K562 (cell line): Measurements from ENCODE around the gene RASL11A. TPM values are rescaled to one million over a fixed set of nuclear protein-coding genes. Genes with fewer than 3 reads are reported as not detected.
A peak's percentile ranks its signal among the peaks of the same experiment; 100 is the strongest.

Experiments used
- CREM ChIP-seq: IDR thresholded peaks from 2 replicates; pipeline ENCODE4 v1.6.1; 2014; ENCODE audit warnings: antibody characterized with exemption, low read depth
- E2F3 ChIP-seq: fragments of 250-450 bp; sonication (Bioruptor Pico); IDR thresholded peaks from 2 replicates; pipeline ENCODE4 v1.4.0; 2020; ENCODE audit warnings: mild to moderate bottlenecking
- HMGXB4 ChIP-seq: sonication (generic); formaldehyde crosslinking; IDR thresholded peaks from 2 replicates; pipeline ENCODE4 v1.8.1; 2023; ENCODE audit warnings: mild to moderate bottlenecking, missing genetic modification reagents
- ID3 ChIP-seq, 2 experiments: fragments of 250-450 bp in 1 of 2; fragments of 450-650 bp in 1 of 2; sonication (Bioruptor Pico) in 1 of 2; IDR thresholded peaks; 2 replicates each; pipeline versions ENCODE4 v1.6.1 to v1.8.0; 2016 to 2021; ENCODE audit warnings: mild to moderate bottlenecking in 2 of 2, moderate library complexity in 2 of 2, missing compliant biosample characterization in 1 of 2, missing genetic modification characterization in 1 of 2
- IFI16 ChIP-seq: fragments of 250-450 bp; sonication (Bioruptor Pico); IDR thresholded peaks from 2 replicates; pipeline ENCODE4 v2.1.2; 2022; ENCODE audit warnings: mild to moderate bottlenecking, inconsistent platforms
- KLF10 ChIP-seq: fragments of 250-450 bp; sonication (Bioruptor Pico); IDR thresholded peaks from 2 replicates; pipeline ENCODE4 v1.6.1; 2021; ENCODE audit warnings: matching md5 sums
- LCOR ChIP-seq: sonication (generic); formaldehyde crosslinking; IDR thresholded peaks from 2 replicates; pipeline ENCODE4 v1.8.0; 2022; ENCODE audit warnings: mild to moderate bottlenecking, missing genetic modification reagents
- MEF2A ChIP-seq: IDR thresholded peaks from 2 replicates; pipeline ENCODE4 v1.6.1; 2011; ENCODE audit warnings: low read depth, mild to moderate bottlenecking, low read length, moderate library complexity; ENCODE audit not compliant: control insufficient read depth
- MLLT1 ChIP-seq, 2 experiments: fragments of 450-650 bp; IDR thresholded peaks; 2 replicates each; pipeline ENCODE4 v1.6.1; 2016
- NFXL1 ChIP-seq: fragments of 450-650 bp; formaldehyde crosslinking; IDR thresholded peaks from 2 replicates; pipeline ENCODE4 v1.4.0; 2021; ENCODE audit warnings: mild to moderate bottlenecking
- PHF8 ChIP-seq: fragments of 200-600 bp; sonication (generic); IDR thresholded peaks from 2 replicates; pipeline ENCODE4 v1.6.1; 2012; ENCODE audit warnings: mixed run types, mild to moderate bottlenecking, inconsistent platforms, low read length, moderate library complexity, borderline replicate concordance
- POLR2G ChIP-seq: fragments of 200-400 bp; formaldehyde crosslinking; IDR thresholded peaks from 2 replicates; pipeline ENCODE4 v1.6.1; 2017; ENCODE audit warnings: low read depth, mild to moderate bottlenecking, antibody characterized with exemption, low read length, moderate library complexity
- SP1 ChIP-seq: sonication (generic); formaldehyde crosslinking; IDR thresholded peaks from 2 replicates; pipeline ENCODE4 v1.8.1; 2022; ENCODE audit warnings: mild to moderate bottlenecking, missing genetic modification reagents
- TBL1XR1 ChIP-seq, 2 experiments: IDR thresholded peaks; 2 replicates each; pipeline ENCODE4 v1.6.1; 2012; ENCODE audit warnings: improper control_type of control experiment in 2 of 2, low read length in 2 of 2, mild to moderate bottlenecking in 1 of 2
- TSC22D4 ChIP-seq: fragments of 450-650 bp; IDR thresholded peaks from 2 replicates; pipeline ENCODE4 v1.6.1; 2016; ENCODE audit warnings: missing genetic modification characterization, missing biosample characterization, control low read depth
- U2AF1 ChIP-seq: fragments of 200-400 bp; formaldehyde crosslinking; optimal IDR thresholded peaks from 2 replicates; pipeline ENCODE3; 2017; ENCODE audit warnings: mild to moderate bottlenecking, low read depth, low read length, moderate library complexity
- ZBTB8A ChIP-seq: fragments of 450-650 bp; IDR thresholded peaks from 2 replicates; pipeline ENCODE4 v1.6.1; 2018; ENCODE audit warnings: mild to moderate bottlenecking, moderate library complexity; ENCODE audit not compliant: partially characterized antibody
- ZKSCAN3 ChIP-seq: fragments of 250-450 bp; sonication (Bioruptor Pico); IDR thresholded peaks from 2 replicates; pipeline ENCODE4 v1.4.0; 2020
- polyA plus RNA-seq, 8 experiments: library from polyadenylated mRNA; depleted of rRNA in 4 of 8; stranded (reverse) in 5 of 8; unstranded in 3 of 8; fragments of >200 nt; fragmentation: Nextera tagmentation in 2 of 8; fragmentation: Illumina TruSeq in 1 of 8; extraction: Ambion mirVana in 2 of 8; extraction: Trizol in 1 of 8; gene quantifications; 2 replicates each; pipeline versions ENCODE4 v1.2.1 to v1.2.3, GENCODE V29; 2011 to 2014; ENCODE audit warnings: inconsistent platforms in 1 of 8, missing spikeins in 1 of 8
- total RNA-seq, 7 experiments: library from RNA; depleted of rRNA in 6 of 7; stranded (reverse); fragments of >200 nt in 6 of 7; fragmentation: Illumina TruSeq in 2 of 7; extraction: Trizol in 2 of 7; gene quantifications; 2 replicates each; pipeline versions ENCODE4 v1.2.1 to v1.2.3, GENCODE V29; 2011 to 2021; ENCODE audit warnings: low replicate concordance in 1 of 7
- TF ChIP-seq, protein P1 (sequence below), 2 experiments: IDR thresholded peaks; 2 replicates each; pipeline ENCODE4 v1.6.1; 2011; ENCODE audit warnings: borderline replicate concordance in 1 of 2, control low read depth in 1 of 2, low read depth in 1 of 2, low read length in 1 of 2, mild to moderate bottlenecking in 1 of 2, mixed read lengths in 1 of 2, moderate library complexity in 1 of 2; ENCODE audit not compliant: insufficient read depth in 1 of 2, insufficient read length in 1 of 2, poor library complexity in 1 of 2, severe bottlenecking in 1 of 2; ENCODE audit errors: extremely low read depth in 1 of 2
- TF ChIP-seq, protein P2 (sequence below): sonication (generic); formaldehyde crosslinking; IDR thresholded peaks from 2 replicates; pipeline ENCODE4 v1.5.0; 2020; ENCODE audit warnings: missing genetic modification reagents

RASL11A gene
- total and polyA plus RNA-seq, 9 of the 15 experiments (the other 6 are each of a cell fraction or from before 2014, with no cell fraction given) = 0.11 to 2.2 (median 1.5) TPM; not detected in 1

DNA sequence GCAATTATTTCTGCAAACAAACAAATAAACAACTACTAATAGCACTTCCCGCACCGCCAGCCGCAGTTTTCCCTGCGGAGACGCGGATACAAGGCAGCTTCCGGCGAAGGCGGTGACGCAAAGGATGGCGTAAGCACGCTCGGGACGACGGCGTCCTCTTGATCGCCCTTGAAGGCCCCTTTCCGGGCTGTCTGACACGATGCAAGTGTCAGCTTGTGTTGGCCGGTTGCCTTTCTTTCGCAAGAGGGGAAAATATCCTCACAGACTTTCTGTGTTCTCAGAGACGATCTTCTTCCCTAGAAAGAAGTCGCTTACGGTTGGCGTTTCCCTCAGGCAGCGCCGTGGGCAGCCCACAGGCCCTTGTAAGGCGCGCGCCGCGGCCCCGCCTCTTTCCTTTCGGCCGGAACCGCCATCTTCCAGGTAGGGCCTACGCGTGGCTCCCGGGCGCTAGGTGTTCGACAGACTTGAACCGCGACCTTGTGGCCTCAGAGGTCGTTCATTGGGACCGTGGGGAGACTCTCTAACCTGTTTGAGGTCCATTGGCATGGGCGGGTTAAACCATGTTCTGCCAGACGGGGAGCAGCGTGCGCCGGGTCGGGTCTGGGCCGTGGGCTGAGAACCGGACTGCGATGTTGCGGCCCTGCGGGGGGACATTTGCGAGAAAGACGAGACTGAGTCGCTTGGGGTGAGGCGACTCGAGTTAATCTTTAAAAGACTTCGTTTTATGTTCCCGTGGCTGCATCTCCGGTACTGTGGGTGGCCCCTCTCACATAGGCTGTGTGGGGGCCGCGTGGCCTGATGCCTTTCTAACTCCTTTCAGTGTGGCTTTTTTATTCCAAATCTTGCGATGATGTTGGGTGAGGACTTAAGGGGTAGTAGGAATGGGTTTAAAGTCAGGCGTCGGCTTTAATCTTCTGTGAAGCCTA lies 19.2 kb upstream of the RASL11A start, which contains the start of gene RPL21 (continued):
- 0 out of 2 replicates have a peak, but pooled peaks have one; percentile 13 for TF ChIP-seq E2F3 (CRISPR knock-in tag)
- TF ChIP-seq ZBTB8A = no peak
- no peak for TF ChIP-seq IFI16 (CRISPR knock-in tag)
- no peak for TF ChIP-seq NFXL1 (CRISPR knock-in tag)
- TF ChIP-seq ZKSCAN3 (CRISPR knock-in tag) = no peak
- TF ChIP-seq, protein P1, sequence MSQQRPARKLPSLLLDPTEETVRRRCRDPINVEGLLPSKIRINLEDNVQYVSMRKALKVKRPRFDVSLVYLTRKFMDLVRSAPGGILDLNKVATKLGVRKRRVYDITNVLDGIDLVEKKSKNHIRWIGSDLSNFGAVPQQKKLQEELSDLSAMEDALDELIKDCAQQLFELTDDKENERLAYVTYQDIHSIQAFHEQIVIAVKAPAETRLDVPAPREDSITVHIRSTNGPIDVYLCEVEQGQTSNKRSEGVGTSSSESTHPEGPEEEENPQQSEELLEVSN (IDR thresholded peaks at IDR 0.05; ENCODE audit: borderline replicate concordance in 1 of 2, extremely low read depth in 1 of 2, insufficient read depth in 1 of 2, insufficient read length in 1 of 2, low read depth in 1 of 2, low read length in 1 of 2, poor library complexity in 1 of 2, severe bottlenecking in 1 of 2) = peak in 1 of 2 experiments; percentile 24
- no peak for TF ChIP-seq KLF10 (CRISPR knock-in tag)
- peak; percentile 94 for TF ChIP-seq CREM
- peak; percentile 98 for TF ChIP-seq POLR2G
- TF ChIP-seq LCOR (CRISPR knock-in tag) = 0 out of 2 replicates have a peak, but pooled peaks have one; percentile 41
- TF ChIP-seq TBL1XR1 (IDR thresholded peaks at IDR 0.05; ENCODE audit: low read length in 2 of 2) = no peak
- TF ChIP-seq, protein P2, sequence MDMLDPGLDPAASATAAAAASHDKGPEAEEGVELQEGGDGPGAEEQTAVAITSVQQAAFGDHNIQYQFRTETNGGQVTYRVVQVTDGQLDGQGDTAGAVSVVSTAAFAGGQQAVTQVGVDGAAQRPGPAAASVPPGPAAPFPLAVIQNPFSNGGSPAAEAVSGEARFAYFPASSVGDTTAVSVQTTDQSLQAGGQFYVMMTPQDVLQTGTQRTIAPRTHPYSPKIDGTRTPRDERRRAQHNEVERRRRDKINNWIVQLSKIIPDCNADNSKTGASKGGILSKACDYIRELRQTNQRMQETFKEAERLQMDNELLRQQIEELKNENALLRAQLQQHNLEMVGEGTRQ (CRISPR knock-in tag) = no peak
- 0 out of 4 replicates have a peak, but pooled peaks have one; percentile 25 to 47 for TF ChIP-seq MLLT1 (IDR thresholded peaks at IDR 0.05)
- TF ChIP-seq HMGXB4 = peak; percentile 77
- no peak for TF ChIP-seq MEF2A
- no peak for TF ChIP-seq TSC22D4 (tag)
- no peak for TF ChIP-seq U2AF1
- no peak for TF ChIP-seq ID3 (CRISPR knock-in tag; IDR thresholded peaks at IDR 0.05)
- 0 out of 2 replicates have a peak, but pooled peaks have one; percentile 27 for TF ChIP-seq ID3 (tag; IDR thresholded peaks at IDR 0.05)
- TF ChIP-seq SP1 (CRISPR knock-in tag) = peak; percentile 91
- peak; percentile 95 for TF ChIP-seq PHF8
